ENCODE data around the gene REEP5. TPM values are rescaled to one million over a fixed set of nuclear protein-coding genes. Genes with fewer than 3 reads are reported as not detected.
"Not testable (repeated sequence)": the region's sequence is repeated elsewhere in the genome, so short reads cannot be mapped to it uniquely, and the experiment has no call there.

Gene REEP5
- total RNA-seq, 1 donor from 2014 or later = 121 TPM

DNA sequence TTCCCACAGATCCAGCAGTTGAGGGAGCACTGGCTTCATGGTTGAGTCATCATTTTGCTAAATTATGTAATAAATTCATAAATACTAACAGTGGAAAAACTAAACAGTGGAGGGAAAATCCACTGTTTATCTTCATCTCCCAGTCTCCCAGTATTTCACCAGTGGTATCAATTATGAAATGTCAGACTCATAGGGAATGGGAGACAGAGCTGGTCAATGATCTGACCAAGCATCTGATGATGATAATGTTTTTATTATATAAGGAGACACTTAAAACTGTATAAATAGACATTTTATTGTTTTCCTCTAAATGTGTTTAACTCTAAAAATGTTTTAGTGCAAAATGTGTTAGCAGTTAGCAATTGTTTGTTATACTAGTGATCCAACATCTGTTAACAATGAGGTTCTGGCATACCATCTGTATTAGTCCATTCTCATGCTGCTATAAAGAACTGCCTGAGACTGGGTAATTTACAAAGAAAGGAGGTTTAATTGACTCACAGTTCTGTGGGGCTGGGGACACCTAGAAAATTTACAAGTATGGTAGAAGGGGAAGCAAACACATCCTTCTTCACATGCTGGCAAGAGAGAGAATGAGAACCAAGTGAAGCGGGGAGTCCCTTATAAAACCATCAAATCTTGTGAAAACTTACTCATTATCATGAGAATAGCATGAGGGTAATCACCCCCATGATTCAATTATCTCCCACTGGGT is 11.8 kb upstream of the REEP5 start:
- DNase-seq (ENCODE audit: low spot score) = no peak

DNA sequence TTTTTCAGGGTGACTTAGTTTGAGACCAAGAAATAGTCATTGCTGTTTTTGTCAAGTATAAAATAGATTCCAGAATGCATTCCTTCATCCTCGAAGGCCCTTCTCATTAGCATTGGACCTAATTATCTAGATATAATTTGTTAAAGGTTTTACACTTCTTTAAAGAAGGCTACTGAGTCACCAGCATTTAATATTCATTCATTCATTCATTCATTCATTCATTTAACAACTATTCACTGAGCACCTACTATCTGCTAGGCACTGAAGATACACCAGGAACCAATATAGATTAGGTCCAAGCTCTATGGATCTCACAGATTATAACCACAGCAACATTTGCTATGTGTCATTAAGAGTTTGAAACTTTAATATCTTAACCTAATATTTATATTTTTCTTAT is 11.1 kb upstream of the REEP5 start:
- DNase-seq (ENCODE audit: low spot score) = no peak

DNA sequence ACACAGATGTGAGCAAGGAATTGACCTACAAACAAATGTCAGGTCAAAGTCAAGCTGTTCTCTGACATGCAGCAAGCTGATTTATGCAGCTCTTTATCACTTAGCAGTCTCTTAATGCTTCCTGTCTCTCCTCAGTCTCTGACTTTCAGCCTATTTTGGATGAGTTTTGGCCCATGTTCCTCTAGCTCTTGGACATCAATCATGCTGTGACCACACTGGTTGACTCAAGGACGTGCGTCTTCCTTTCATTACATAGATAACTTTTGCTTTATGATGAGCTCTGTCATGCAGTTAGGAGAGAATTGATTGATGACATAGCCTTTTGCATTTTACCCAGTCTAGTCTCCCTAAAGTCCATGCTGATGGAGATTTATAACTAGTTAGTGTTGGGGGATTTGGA is 9.4 kb upstream of the REEP5 start:
- no peak for DNase-seq (ENCODE audit: low spot score)

DNA sequence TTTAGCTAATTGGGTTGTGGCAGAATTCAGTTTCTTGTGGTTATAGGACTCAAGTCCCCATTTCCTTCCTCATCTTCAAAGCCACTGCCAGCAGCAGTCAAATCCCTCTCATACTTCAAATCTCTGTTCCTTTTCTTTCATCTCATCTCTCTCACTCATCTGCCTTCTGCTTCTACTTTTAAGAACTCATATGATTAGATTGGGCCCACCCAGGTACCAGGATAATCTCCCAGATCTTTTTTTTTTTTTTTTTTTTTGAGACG is 8.0 kb upstream of the REEP5 start:
- no peak for DNase-seq (ENCODE audit: low spot score)

DNA sequence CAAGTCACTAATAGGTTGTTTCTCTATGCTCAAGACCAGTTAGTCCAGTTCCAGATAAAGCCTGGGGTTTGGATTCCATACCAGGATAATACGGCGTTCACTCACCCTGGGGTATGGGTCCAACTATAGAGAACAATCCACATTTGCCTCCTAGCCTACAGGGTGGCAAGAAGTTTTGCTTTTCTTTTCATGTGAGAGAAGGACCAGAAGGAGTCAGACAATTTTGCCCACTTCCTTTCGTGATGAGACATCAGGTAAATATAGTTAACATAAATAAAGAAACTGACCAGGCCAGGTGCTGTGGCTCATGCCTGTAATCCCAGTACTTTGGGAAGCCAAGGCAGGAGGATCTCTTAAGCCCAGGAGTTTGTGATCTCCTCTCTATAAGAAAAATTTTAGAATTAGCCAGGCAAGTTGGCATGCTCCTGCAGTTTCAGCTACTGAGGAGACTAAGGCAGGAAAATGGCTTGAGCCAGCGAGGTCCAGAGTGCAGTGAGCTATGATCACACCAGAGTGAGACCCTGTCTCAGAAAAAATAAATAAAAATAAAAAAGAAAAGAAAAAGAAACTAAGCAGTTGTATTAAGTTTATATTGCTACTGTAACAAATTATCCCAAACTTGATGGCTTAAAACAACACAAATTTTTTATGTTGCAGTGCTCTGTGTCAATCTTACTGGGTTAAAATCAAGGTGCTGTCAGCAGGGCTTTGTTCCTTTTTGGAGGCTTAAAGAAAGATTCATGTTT is 7.5 kb upstream of the REEP5 start:
- DNase-seq (ENCODE audit: low spot score) = no peak

DNA sequence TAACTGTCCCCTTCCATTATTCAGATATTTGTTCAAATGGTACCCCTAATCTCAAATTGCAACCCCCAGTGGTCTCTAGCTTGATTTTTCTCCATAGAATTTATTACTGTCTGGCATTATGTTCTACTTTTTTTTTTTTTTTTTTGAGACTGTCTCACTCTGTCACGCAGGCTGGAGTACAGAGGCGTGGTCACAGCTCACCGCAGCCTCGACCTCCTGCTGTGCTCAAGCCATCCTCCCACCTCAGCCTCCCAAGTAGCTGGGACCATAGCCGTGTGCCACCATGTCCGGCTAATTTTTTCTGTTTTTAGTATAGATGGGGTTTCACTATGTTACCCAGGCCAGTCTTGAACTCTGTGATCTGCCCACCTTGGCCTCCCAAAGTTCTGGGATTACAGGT is 2.0 kb upstream of the REEP5 start:
- no peak for DNase-seq (ENCODE audit: low spot score)

DNA sequence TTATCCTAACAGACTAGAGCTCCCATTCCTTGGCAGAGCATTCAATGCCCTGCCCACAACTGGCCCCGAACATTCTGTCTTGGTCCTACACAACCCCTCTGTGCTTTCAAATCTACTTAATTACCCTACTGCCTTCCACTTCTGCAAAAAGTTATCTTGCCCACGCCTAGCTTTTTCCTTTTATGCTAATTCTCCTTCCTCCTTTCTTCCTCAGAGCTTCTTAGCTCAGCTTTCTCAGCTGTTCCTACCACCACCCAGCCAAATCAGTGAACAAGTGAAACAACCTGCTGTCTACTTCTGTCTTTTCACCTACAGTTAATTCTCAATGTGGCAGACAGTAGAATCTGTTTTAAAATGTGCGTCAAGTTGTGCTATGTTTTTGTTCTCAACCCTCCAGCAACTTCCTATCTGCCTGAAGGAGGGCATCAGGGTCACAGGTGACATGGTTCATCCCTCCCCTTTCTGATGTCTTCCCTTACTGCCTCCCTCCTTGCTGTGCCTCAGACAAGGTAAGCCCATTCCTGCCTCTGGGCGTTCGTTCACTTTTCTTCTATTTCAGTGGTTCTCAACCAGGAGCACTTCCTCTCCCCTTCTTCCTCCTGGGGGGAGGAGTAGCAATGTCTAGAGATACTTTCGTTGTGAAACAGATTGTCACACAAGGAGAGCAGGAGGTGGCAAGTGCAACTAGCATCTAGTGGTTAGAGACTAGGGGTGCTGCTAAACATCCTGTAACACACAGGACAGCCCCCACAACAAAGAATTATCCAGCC is 1.3 kb upstream of the REEP5 start:
- no peak for DNase-seq (ENCODE audit: low spot score)

DNA sequence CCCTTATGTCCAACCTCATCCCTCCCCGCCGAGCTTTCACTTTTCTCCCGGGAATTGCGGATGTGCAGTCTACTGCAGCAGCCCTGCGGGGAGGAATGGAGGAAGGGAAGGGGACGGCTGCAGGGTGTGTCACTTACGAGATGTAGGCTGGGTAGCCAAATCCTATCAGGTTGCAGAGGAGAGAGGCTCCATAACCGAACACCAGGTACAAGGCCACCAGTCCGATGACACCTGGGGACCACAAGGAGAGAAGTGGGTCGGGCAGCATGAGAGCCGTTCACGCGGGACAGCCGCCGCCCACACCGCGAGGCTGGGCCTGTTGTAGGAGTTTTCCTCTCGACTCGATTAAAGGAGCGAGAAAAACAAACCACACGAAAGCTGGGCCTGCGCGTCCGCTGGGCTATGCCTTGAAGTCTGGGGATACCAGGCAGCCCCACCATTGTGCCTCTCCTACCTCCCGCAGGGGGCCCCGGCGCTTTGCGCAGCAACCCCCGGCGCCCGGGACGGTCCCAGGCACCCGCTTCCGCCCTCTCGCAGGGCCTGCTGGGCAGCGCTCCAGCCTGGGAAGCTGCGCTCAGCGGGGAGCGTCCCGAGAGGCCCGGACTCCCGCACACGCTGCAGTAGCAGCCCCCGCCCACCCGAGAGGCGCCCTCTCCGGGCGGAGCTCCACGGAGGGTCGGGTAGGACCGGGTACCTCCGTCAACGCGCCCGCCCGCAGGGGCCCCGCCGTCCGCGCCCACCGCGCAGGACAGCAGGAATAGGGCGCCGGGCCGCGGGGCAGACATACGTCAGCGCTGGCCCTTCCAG is 798 bp downstream of the REEP5 start:
- peak; percentile 92 for DNase-seq (ENCODE audit: low spot score)

DNA sequence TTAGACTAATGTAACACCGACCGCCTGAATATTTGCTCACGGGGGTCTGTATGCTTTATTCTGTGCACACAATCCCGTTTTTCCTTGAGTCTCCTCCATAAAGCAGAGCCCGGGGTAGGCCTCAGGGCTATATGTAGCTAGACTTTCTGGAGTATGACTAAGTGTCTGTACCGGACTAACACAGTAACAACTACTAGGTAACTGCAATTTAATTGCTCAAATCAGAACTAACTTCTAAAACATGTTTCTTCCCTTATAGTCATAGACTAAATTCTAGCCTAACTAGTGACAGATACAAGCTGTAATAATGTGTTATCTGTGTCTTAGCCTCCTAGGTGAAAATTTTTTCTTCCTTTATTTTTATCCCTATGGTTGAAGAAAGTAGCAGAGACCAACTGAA is 2.1 kb downstream of the REEP5 start:
- DNase-seq (ENCODE audit: low spot score) = no peak

DNA sequence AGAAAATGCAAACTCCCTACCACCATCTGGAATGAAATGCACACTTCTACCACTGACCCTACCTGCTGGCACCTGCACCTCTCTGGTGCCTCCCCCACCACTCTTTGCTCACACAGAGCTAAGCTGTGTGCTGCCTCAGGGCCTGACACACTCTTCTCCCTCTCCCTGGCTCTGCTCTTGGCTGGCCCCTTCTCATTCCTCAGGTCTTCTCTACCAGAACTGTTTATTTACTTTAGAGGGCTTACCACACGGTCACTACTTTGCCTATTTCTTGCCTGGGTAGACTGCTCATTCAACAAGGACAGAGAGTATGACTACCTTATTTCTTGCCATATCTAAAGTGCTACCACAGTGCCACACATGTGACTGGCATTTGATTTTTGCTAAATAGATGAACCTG is 3.3 kb downstream of the REEP5 start:
- no peak for DNase-seq (ENCODE audit: low spot score)

DNA sequence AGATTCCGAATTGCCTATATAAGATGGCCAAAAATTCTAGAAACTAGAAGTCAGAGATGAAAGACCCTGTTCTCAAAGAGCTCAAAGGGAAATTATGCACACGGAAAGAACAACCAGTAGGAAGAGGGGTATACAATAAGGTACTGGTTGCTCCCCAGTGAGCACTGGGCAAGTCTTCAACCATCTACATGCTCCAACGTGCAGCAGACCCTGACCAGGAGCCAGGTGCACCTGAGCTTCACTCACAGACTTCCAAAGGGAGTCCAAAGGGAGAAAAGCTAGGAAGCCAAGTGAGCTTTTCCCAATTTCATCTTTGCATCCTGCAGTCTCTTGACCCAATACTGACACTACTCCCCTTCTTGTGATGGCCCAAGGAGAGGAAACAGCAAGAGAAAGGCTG is 3.9 kb downstream of the REEP5 start:
- no peak for DNase-seq (ENCODE audit: low spot score)

DNA sequence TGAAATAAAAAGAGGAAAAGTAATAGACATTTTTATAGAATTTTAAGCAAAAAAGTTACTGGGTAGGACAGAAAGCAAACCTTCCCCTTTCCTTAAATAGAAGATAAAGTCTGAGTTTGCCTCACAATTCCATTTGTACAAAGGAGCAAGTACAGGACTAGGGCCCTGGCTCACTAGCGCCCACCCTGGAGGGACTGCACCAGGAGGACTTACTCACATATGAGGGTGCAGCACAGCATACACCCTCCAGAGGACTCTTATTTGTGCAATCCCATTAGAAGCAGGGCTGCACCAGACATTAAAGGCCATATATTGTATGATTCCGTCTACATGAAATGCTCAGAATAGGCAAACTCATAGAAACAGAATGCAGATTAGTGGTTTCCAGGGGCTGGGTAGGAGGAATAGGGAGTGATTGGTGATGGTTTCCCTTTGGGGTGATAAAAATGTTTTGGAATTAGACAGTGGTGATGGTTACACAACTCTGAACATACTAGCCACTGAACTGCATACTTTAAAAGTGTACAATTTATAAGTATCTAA is 4.5 kb downstream of the REEP5 start:
- DNase-seq (ENCODE audit: low spot score) = no peak

DNA sequence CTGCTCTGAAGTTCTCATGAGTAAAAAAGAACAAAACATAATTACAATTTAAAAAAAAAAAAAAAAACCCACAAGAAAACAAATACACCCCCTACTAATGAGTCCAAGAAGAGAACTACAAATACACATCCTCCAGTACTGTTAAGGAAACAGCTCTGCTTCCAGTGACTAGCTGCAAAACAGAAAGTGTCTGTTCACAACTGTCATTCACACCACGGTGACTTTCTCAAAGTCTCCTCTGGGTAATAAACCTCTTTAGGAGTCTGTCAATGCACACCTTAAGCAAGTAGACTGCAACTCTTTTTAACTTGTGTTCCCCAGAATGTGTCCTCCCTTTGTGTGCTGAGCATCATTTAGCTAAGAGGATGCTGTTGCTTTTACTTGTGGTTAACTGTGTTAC is 6.2 kb downstream of the REEP5 start:
- no peak for DNase-seq (ENCODE audit: low spot score)

DNA sequence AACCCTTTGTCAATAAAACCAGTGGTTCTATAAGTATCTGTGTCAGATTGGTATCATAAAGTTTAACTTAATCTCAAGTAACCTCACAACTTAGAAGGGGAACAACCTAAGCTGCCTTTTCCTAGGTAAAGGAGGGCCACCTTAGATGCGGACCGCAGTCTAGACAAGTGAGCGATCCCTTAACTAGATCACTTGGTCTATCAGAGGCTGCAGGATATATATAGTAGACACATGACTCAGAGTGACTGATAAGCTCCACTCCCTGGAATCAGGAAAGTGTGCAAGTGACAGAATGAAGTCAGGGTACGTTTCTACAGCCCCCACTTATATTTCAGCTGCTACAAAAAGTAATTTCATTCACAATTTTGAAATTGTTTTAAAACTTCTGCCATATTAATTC is 7.4 kb downstream of the REEP5 start:
- DNase-seq (ENCODE audit: low spot score) = no peak

DNA sequence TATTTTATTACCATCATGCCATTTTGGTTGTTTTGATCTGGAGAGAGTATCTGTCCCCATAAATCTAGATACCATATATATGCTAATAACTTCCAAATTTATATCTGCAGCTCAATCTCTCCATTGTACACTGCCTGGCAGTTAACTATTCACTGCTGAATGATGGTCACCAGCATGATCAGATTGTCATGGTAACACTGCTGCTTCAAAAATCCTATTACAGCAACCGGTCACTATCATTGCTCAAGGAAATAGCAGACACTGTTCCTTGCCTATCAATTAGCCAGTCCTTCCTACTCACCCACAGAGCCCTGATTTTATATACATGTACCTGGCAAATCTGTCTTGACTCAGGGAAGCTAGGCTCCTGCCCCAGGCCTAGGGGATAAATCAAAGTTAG is 11.5 kb downstream of the REEP5 start:
- no peak for DNase-seq (ENCODE audit: low spot score)

DNA sequence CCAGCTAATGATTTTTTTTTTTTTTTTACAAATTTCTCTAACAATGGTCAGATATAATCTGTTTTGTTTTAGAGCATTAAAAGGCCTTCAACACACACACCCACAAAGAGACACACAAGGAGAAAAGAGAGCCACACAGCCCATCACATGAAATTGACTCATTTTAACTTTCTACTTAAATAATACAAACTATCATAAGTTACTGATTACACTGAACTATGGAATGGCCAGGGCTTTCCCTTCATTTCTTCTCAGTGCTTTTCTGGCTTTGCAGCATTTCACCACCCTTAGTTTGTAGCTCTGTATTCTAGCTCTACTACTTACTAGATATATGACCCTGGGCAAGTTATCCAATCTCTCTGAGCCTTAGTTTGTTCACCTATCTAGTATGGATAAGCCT is 13.2 kb downstream of the REEP5 start:
- DNase-seq (ENCODE audit: low spot score) = no peak

DNA sequence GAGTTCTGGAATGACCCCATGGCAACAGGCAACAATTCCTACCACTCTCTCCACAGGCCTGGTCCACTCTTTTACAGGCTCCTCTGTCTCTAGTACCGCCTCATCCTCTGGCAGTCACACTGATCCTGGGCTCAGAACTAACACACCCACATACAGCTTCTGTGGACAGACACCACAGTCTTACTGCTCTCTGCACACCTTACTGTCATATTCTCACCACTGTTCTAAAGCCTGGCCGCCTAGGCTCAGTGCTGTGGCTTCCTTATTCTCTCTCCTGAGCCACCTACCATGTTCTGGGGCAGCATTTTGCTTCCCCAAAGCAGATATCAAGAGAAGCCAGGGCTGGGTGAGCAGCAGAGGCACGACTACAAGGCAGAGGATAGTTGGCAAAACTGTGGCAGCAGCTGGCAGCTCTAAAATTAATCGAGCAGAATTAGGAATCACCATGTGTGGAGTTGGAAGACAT is 14.8 kb downstream of the REEP5 start:
- no peak for DNase-seq (ENCODE audit: low spot score)

DNA sequence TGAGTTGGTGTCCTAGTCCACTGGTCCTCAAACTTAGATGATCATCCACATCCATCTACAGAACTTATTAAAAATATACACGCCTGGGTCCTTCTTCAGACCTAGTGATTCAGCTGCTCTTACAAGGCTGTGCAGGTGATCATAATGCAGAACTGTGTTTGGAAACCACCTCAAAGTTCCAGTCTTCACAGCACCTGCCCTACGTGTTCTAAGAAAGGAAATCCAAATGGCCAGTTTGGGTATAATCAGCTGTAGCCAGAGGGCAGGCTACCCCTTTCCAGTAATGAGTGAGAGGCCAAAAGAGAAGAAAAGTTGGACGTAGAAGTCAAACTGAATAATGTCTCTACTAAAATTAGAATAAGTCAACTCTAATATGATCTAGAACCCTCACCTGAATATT is 15.4 kb downstream of the REEP5 start:
- DNase-seq (ENCODE audit: low spot score) = no peak

DNA sequence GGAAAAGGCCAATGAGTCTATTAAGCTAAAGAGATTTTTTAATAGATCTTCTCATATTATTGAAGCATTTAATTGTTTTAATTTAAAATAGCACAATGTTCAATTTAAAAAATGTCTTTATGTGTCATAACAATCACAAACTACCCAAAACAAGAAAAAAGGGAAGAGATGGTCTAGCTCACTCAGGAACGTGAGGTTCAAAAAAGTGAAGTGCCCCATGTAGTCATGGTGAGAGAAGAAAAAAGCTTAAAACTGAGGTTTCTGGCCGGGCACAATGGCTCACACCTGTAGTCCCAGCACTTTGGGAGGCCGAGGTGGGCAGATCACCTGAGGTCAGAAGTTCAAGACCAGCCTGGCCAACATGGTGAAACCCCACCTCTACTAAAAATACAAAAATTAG is 17.0 kb downstream of the REEP5 start:
- not testable (repeated sequence) for DNase-seq (ENCODE audit: low spot score)

DNA sequence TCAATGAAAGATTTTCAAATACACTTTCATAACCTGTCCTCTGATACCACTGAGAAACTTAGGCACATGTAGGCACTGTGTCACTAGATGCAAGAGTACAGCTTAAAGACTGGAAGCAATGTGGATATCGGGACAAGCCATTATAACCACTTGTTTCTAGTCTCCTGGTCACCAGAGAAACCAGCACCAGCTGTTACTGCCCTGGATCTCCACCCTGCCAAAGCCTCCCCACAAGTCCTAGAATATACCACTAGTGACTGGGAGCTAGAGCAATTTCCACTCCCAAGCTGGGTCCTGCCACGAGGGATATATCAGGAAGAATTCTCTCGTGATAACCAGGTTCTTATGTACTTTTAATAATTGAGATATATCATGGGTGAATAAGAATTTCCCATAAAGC is 19.5 kb downstream of the REEP5 start:
- no peak for DNase-seq (ENCODE audit: low spot score)

DNA sequence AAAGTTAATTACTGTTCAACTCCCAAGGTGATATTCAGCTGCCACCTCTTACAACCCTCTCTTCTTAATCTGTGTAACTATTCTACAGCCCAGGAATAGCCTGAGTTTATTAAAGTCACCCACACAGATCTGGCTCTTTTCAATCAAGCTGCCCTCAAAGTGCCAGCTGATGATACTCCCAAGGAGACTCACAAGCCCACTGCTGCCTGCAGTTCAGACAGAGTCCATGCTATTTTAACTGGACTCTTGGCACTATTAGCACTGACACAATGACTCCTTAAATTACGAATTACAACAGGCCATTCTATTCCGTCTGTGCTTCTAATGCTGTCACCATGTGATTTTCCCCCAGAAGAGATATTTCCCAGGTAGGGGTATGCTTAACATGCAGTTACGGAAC is 26.3 kb downstream of the REEP5 start:
- DNase-seq (ENCODE audit: low spot score) = no peak

All from mesenteric fat pad (tissue), 1 donor.